ENCODE measurements around the gene REEP6. TPM values are rescaled to one million over a fixed set of nuclear protein-coding genes. Genes with fewer than 3 reads are reported as not detected.

REEP6 gene
- total and polyA plus RNA-seq, 4 donors, result 16.4 to 449 (median 201) TPM

DNA sequence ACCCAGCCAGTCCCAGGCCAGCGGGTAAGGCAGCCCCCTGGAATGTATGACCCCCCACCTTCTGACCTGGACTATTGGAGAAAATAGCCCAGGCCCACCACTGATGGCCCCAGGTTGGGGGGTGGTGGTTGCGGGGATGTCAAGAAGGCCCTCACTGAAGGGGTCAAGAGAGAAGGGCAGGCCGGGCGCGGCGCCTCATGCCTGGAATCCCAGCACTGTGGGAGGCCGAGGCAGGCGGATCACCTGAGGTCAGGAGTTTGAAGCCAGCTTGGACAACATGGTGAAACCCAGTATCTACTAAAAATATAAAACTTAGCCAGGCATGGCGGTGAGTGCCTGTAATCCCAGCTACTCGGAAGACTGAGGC is 23.3 kb downstream of the REEP6 start (continued):
- no peak for TF ChIP-seq JUND (IDR thresholded peaks at IDR 0.05)

DNA sequence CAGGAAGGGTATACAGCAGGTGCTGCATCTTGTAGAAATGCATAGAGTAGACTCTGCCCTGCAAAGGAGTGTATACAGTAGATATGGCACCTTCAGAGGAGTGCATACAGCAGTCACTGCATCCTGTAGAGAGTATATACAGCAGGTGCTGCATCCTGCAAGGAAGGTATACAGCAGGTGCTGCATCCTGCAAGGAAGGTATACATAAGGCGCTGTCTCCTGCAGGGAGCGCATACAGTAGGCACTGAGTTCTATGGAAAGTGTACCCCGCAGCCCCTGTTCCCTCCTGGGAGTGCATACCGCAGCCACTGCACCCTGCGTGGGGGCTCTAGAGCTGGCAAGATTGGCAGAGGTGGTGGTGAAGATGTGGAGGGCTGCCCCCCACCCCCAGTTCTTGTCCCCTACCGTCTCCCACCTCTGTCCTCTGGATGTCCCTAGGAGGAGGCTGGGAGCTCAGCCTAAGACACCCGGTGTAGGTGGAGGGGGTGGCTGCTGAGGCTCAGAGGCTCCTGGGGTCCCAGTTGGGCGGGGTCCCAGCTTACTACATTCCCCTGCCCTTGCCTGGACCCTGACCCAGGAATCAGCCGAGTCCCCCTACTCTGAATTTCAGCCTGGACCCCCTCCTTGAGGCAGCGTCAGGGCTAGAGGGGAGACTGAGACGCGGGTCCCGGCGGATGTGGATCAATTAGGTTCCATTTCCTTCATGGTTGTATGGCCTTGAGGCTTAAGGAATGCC is 24.2 kb downstream of the REEP6 start:
- Histone ChIP-seq H3K4me1 (ENCODE audit: control insufficient read depth in 4 of 4, insufficient read depth in 4 of 4, low read length in 3 of 4) (peaks cover 0 to 17% (median 7%) of the 10 kb centered on the region in 4 donors), H3K27me3 (ENCODE audit: control insufficient read depth in 4 of 4, insufficient read depth in 4 of 4, low read length in 3 of 4) (peaks cover 0 to 3% (median 0%) of the 10 kb centered on the region in 4 donors), H3K9me3 (ENCODE audit: control insufficient read depth in 4 of 4, low read length in 3 of 4) (no peaks in the 10 kb centered on the region), H3K9ac (ENCODE audit: low read depth in 1 of 2, low read length in 2 of 2) (no peak overlapping the region), H3K27ac (ENCODE audit: low read depth in 1 of 2, low read length in 2 of 2) (no peak overlapping the region), H3K4me3 (ENCODE audit: low read depth in 1 of 3, low read length in 3 of 3) (no peak overlapping the region), H3K36me3 (ENCODE audit: control insufficient read depth in 4 of 4, insufficient read depth in 3 of 4, low read depth in 1 of 4, low read length in 3 of 4) (no peaks in the 10 kb centered on the region)
- no peak for DNase-seq (ENCODE audit: low spot score)
- TF ChIP-seq ATF3 (IDR thresholded peaks at IDR 0.05) (no peak), RXRA (IDR thresholded peaks at IDR 0.05) (no peak), ZBTB33 (IDR thresholded peaks at IDR 0.05) (no peak), SP1 (IDR thresholded peaks at IDR 0.05) (no peak), HNF4G (IDR thresholded peaks at IDR 0.05) (no peak), FOXA2 (IDR thresholded peaks at IDR 0.05) (no peak), FOXA1 (IDR thresholded peaks at IDR 0.05) (no peak), RAD21 (IDR thresholded peaks at IDR 0.05) (no peak), TAF1 (conservative IDR thresholded peaks at IDR 0.05) (no peak), JUND (IDR thresholded peaks at IDR 0.05) (no peak), GABPA (IDR thresholded peaks at IDR 0.05 in 1 of 2, conservative IDR thresholded peaks at IDR 0.05 in 1 of 2) (no peak), HNF4A (conservative IDR thresholded peaks at IDR 0.05) (no peak), YY1 (IDR thresholded peaks at IDR 0.05) (no peak), EGR1 (IDR thresholded peaks at IDR 0.05; ENCODE audit: low read depth in 2 of 2) (no peak)
- TF ChIP-seq, protein P1, sequence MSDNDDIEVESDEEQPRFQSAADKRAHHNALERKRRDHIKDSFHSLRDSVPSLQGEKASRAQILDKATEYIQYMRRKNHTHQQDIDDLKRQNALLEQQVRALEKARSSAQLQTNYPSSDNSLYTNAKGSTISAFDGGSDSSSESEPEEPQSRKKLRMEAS (IDR thresholded peaks at IDR 0.05), result no peak
- TF ChIP-seq, protein P2, sequence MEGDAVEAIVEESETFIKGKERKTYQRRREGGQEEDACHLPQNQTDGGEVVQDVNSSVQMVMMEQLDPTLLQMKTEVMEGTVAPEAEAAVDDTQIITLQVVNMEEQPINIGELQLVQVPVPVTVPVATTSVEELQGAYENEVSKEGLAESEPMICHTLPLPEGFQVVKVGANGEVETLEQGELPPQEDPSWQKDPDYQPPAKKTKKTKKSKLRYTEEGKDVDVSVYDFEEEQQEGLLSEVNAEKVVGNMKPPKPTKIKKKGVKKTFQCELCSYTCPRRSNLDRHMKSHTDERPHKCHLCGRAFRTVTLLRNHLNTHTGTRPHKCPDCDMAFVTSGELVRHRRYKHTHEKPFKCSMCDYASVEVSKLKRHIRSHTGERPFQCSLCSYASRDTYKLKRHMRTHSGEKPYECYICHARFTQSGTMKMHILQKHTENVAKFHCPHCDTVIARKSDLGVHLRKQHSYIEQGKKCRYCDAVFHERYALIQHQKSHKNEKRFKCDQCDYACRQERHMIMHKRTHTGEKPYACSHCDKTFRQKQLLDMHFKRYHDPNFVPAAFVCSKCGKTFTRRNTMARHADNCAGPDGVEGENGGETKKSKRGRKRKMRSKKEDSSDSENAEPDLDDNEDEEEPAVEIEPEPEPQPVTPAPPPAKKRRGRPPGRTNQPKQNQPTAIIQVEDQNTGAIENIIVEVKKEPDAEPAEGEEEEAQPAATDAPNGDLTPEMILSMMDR (IDR thresholded peaks at IDR 0.05; ENCODE audit: low read depth, low read length, missing input control), result no peak
- WGBS, result 70% methylated on average over 14 of the region's 14 CpGs

DNA sequence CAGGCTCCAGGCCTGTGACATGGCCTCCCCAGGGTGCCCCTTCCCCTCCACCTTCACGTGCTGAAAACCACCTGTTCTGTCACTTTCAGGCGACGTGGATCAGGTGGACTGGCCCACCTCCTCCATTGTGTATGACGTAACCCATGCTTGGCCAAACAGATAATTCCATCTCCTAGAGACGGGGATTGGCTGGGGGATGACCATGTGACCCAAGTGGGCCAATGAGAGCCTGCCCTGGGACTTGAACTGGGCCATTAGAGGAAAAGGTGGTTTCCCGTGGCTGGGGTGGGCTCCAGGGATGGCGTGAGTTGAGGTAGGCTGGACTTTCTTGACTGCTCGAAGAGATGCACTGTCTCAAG is 25.4 kb downstream of the REEP6 start:
- Histone ChIP-seq H3K4me1 (ENCODE audit: control insufficient read depth in 4 of 4, insufficient read depth in 4 of 4, low read length in 3 of 4) (peaks cover 0 to 12% (median 7%) of the 10 kb centered on the region in 4 donors), H3K36me3 (ENCODE audit: control insufficient read depth in 4 of 4, insufficient read depth in 3 of 4, low read depth in 1 of 4, low read length in 3 of 4) (no peaks in the 10 kb centered on the region), H3K9ac (ENCODE audit: low read depth in 1 of 2, low read length in 2 of 2) (no peak overlapping the region), H3K27me3 (ENCODE audit: control insufficient read depth in 4 of 4, insufficient read depth in 4 of 4, low read length in 3 of 4) (peaks cover 0 to 3% (median 0%) of the 10 kb centered on the region in 4 donors), H3K27ac (ENCODE audit: low read depth in 1 of 2, low read length in 2 of 2) (no peak overlapping the region), H3K4me3 (ENCODE audit: low read depth in 1 of 3, low read length in 3 of 3) (no peak overlapping the region), H3K9me3 (ENCODE audit: control insufficient read depth in 4 of 4, low read length in 3 of 4) (no peaks in the 10 kb centered on the region)
- TF ChIP-seq YY1 (IDR thresholded peaks at IDR 0.05) (no peak), FOXA2 (IDR thresholded peaks at IDR 0.05) (no peak)
- WGBS, result 73% methylated on average over 8 of the region's 8 CpGs
- no peak for DNase-seq (ENCODE audit: low spot score)
